Measurements from ENCODE around the gene TAC4.

TAC4 gene

GRCh38 chr17:49814781-49815529, 32.9 kb downstream of the TAC4 start:
- no peak for DNase-seq (ENCODE audit: low read depth in 3 of 3)

GRCh38 chr17:49809056-49809455, 38.8 kb downstream of the TAC4 start:
- no peak for DNase-seq (ENCODE audit: low read depth in 3 of 3)

GRCh38 chr17:49798738-49799137, 49.1 kb downstream of the TAC4 start:
- DNase-seq (ENCODE audit: low read depth in 3 of 3) = no peak

GRCh38 chr17:49798182-49798581, 49.7 kb downstream of the TAC4 start:
- no peak for DNase-seq (ENCODE audit: low read depth in 3 of 3)

- DNase-seq (ENCODE audit: low read depth in 3 of 3) = no peak
These were observed 52.5 kb downstream of the TAC4 start for GRCh38 chr17:49795372-49795771.

- no peak for DNase-seq (ENCODE audit: low read depth in 3 of 3)
These were observed 54.6 kb downstream of the TAC4 start for GRCh38 chr17:49793309-49793708.

GRCh38 chr17:49789243-49789578, 58.7 kb downstream of the TAC4 start:
- DNase-seq (ENCODE audit: low read depth in 3 of 3) = no peak

- peak; percentile 97 to 99 (median 97) for DNase-seq (ENCODE audit: low read depth in 3 of 3)
These were observed 59.2 kb downstream of the TAC4 start, which contains the start of gene KAT7 for GRCh38 chr17:49788478-49789242. KAT7 (plus strand) TSS chr17:49788681; CDS start chr17:49788835, 154 bp downstream.

Measured in stimulated activated CD4-positive, alpha-beta T cell treated with anti-CD3 and anti-CD28 coated beads, TNF-alpha, amount 100 ng/mL, for 24 hours (primary cell).